Measurements from ENCODE around the gene FDX1. TPM values are rescaled to one million over a fixed set of nuclear protein-coding genes. Genes with fewer than 3 reads are reported as not detected.

FDX1 gene
- total RNA-seq, 1 donor from 2014 or later = 17.6 TPM

DNA sequence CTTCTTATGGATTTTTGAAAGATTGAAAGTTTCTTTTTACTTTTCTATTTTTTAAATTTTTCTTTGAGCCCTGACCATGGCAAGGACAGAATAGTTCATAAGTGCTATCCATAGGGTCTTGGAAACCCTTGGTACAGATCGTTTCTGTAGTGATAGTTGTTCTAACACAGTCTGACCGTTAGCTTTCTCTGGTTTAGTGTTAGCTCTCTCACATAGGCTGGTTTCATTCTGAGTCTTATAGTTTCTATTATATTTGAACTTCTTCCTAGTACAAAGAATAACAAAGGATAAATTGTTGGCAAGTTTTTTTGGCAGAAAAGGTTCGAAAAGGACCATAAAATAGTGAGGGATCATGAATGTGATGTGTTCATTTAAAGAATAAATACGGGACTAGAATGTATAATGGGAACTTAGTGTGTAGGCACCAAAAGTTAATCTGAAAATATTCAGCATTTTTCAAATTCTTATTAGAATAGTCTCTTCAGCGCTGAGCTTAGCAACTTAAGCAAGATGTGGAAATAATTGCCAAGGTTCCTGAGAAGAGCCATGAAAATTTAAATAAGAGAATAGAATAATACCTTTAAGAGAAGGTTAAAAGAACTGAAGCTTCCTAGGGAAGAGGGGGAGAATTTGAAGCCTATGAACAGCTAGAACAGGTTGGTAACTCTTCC is 24.1 kb downstream of the FDX1 start:
- H3K4me1 ChIP-seq = no peaks in the 10 kb centered on the region
- no peaks in the 10 kb centered on the region for H3K27me3 ChIP-seq
- intact Hi-C loops (cut with DNase I) = no loop called here
- no peak overlapping the region for H3K27ac ChIP-seq
- no peak for TF ChIP-seq CTCF (IDR thresholded peaks at IDR 0.05)
- H3K9me3 ChIP-seq = no peaks in the 10 kb centered on the region
- no peak for DNase-seq (ENCODE audit: low spot score in 2 of 2)
- peaks cover 0 to 2% of the 10 kb centered on the region in 2 donors for H3K36me3 ChIP-seq
- H3K4me3 ChIP-seq = no peak overlapping the region

GRCh38 chr11:110454609-110455008 is 24.9 kb downstream of the FDX1 start:
- no peak overlapping the region for H3K4me3 ChIP-seq
- intact Hi-C loops (cut with DNase I) = no loop called here
- no peaks in the 10 kb centered on the region for H3K27me3 ChIP-seq
- no peak for TF ChIP-seq CTCF (IDR thresholded peaks at IDR 0.05)
- peaks cover 4 to 8% of the 10 kb centered on the region in 2 donors for H3K36me3 ChIP-seq
- no peak for DNase-seq (ENCODE audit: low spot score in 2 of 2)
- no peaks in the 10 kb centered on the region for H3K4me1 ChIP-seq
- no peaks in the 10 kb centered on the region for H3K9me3 ChIP-seq
- no peak overlapping the region for H3K27ac ChIP-seq

GRCh38 chr11:110455718-110456117 is 26.0 kb downstream of the FDX1 start:
- intact Hi-C loops (cut with DNase I) = no loop called here
- H3K27ac ChIP-seq = no peak overlapping the region
- no peaks in the 10 kb centered on the region for H3K9me3 ChIP-seq
- no peak for TF ChIP-seq CTCF (IDR thresholded peaks at IDR 0.05)
- H3K36me3 ChIP-seq = peaks cover 8 to 15% of the 10 kb centered on the region in 2 donors
- no peaks in the 10 kb centered on the region for H3K4me1 ChIP-seq
- no peak for DNase-seq (ENCODE audit: low spot score in 2 of 2)
- H3K4me3 ChIP-seq = no peak overlapping the region
- no peaks in the 10 kb centered on the region for H3K27me3 ChIP-seq

GRCh38 chr11:110463153-110463552 is 33.4 kb downstream of the FDX1 start:
- intact Hi-C loops (cut with DNase I) = loop anchor here (10.0 kb wide), 1 partner anchor 772 kb away; no protein-coding TSS in a partner anchor
- no peak for DNase-seq (ENCODE audit: low spot score in 2 of 2)
- no peaks in the 10 kb centered on the region for H3K9me3 ChIP-seq
- peak in 1 of 3 experiments; percentile 46 for TF ChIP-seq CTCF (IDR thresholded peaks at IDR 0.05)
- H3K27me3 ChIP-seq = no peaks in the 10 kb centered on the region
- peaks cover 8 to 15% of the 10 kb centered on the region in 2 donors for H3K36me3 ChIP-seq
- no peak overlapping the region for H3K4me3 ChIP-seq
- H3K27ac ChIP-seq = no peak overlapping the region
- H3K4me1 ChIP-seq = no peaks in the 10 kb centered on the region

DNA sequence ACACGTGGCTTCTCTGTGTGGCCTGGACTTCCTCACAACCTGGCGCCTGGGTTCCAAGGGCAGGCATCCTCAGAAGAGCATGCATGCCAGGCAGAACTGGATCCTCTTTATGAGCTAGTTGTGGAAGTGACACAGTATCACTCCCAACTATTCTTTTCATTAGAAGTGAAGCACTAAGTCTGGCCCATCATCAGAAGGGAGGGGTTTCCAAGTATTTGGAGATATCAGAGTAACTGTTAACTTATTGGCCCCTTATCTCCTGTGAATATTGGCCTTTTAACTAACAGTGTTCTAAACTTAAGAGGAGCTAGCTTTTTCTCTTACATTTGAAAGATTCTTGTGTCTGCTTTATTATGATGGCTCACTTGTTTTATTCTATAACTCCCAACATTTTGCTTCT is 35.5 kb downstream of the FDX1 start:
- no peaks in the 10 kb centered on the region for H3K4me1 ChIP-seq
- no peak overlapping the region for H3K27ac ChIP-seq
- intact Hi-C loops (cut with DNase I) = loop anchor here (10.0 kb wide), 1 partner anchor 770 kb away; no protein-coding TSS in a partner anchor
- H3K4me3 ChIP-seq = no peak overlapping the region
- no peaks in the 10 kb centered on the region for H3K9me3 ChIP-seq
- H3K27me3 ChIP-seq = no peaks in the 10 kb centered on the region
- no peak for TF ChIP-seq CTCF (IDR thresholded peaks at IDR 0.05)
- DNase-seq (ENCODE audit: low spot score in 2 of 2) = no peak
- H3K36me3 ChIP-seq = peaks cover 1 to 2% of the 10 kb centered on the region in 2 donors

Data from ascending aorta (tissue), 2 donors.